ENCODE data around the gene POLD2. TPM values are rescaled to one million over a fixed set of nuclear protein-coding genes. Genes with fewer than 3 reads are reported as not detected.

The POLD2 gene
- total RNA-seq, 1 experiment from 2014 or later: 131 TPM

DNA sequence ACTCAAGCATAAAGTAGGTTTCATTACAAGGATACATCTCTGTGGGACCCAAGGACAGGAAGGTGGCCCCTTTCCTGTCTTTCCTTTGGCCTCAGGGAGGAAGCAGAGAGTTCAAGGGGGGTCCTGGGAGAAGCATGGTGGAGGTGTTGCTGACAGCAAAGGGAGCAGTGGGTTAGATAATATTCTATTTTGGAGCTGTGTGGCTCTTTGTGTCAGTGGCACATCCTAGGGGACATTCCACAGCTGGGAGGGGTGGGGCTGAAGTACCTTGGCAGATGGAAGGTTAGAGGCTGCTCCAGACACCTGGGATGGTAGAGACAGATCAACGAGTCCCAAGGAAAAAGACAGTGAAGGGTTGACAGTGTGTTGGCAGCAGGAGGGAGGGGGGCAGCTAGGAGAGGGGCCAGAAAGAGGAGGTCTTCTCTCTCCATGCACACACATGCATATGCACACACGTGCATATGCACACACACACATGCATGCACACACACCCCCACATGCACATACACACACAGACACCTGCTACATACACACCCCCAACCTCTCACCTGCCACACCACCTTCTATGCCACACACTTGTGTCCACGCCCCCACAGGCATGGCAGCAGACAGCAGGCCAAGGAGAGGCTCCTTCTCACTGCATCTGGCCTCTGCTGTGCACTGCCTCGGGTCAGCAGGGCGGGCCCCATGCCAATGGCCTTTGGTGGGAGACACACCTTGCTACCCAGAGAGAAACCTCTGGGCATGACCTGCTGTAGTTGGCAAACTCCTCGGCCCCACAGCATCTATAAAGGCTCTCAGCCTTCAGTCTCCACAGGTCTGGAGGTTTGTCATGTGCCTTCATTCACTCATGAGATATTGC, 5.6 kb upstream of the POLD2 start:
- Histone ChIP-seq H2BK5ac (ENCODE audit: insufficient read length, low read length) (no peak overlapping the region), H3K4me1 (ENCODE audit: insufficient read depth, low read length) (no peaks in the 10 kb centered on the region; the same call in 1 of the 2 replicates), H2BK15ac (ENCODE audit: low read depth, low read length) (no peak overlapping the region), H3K27ac (ENCODE audit: insufficient read length, low read depth, low read length) (no peak overlapping the region), H2BK12ac (ENCODE audit: insufficient read length, low read depth, low read length) (no peak overlapping the region), H4K91ac (ENCODE audit: insufficient read length, low read depth, low read length) (no peak overlapping the region), H3K9me3 (ENCODE audit: control insufficient read depth, low read depth, low read length) (no peaks in the 10 kb centered on the region), H4K5ac (ENCODE audit: insufficient read length, low read depth, low read length) (no peak overlapping the region), H3K18ac (ENCODE audit: insufficient read length, low read depth, low read length) (no peak overlapping the region), H3K4me2 (ENCODE audit: insufficient read depth, insufficient read length, low read length) (no peak overlapping the region), H3K79me2 (ENCODE audit: insufficient read depth, low read length) (no peaks in the 10 kb centered on the region), H3T11ph (ENCODE audit: low read length) (no peak overlapping the region), H2AK5ac (ENCODE audit: insufficient read length, low read length) (no peak overlapping the region), H3K79me1 (ENCODE audit: insufficient read depth, low read depth, low read length, poor library complexity, severe bottlenecking) (no peaks in the 10 kb centered on the region), H3K14ac (ENCODE audit: insufficient read depth, low read length) (no peak overlapping the region), H3K23me2 (ENCODE audit: insufficient read length, low read depth, low read length, poor library complexity, severe bottlenecking) (peaks cover 2% of the 10 kb centered on the region), H2BK20ac (ENCODE audit: low read depth, low read length, poor library complexity, severe bottlenecking) (no peak overlapping the region), H3K56ac (ENCODE audit: insufficient read length, low read depth, low read length) (no peak overlapping the region), H3K27me3 (ENCODE audit: insufficient read depth, low read length) (no peaks in the 10 kb centered on the region; the same call in 1 of the 2 replicates), H3K23ac (ENCODE audit: insufficient read length, low read depth, low read length) (no peak overlapping the region), H3K9ac (ENCODE audit: extremely low read depth, insufficient read length, low read length) (no peak overlapping the region), H2BK120ac (ENCODE audit: low read depth, low read length, poor library complexity, severe bottlenecking) (no peak overlapping the region), H2AFZ (ENCODE audit: low read length) (no peak overlapping the region), H3K4ac (ENCODE audit: low read depth, low read length) (no peak overlapping the region), H4K8ac (replicated peaks; ENCODE audit: insufficient read length, low read depth, low read length) (no peak overlapping the region), H4K20me1 (ENCODE audit: control insufficient read depth, insufficient read depth, insufficient read length) (no peaks in the 10 kb centered on the region)
- Mint-ChIP-seq H3K27ac (no peak overlapping the region; a peak in 1 of 7 replicates), H3K27me3 (ENCODE audit: low read depth) (peaks cover 68% of the 10 kb centered on the region), H3K4me1 (peaks cover 12 to 25% of the 10 kb centered on the region in 2 experiments), H3K9me3 (peaks cover 8 to 9% of the 10 kb centered on the region in 2 experiments), H3K4me3 (no peak overlapping the region), H3K36me3 (ENCODE audit: insufficient read depth in 1 of 3, low read depth in 3 of 3) (no peaks in the 10 kb centered on the region; a peak in 1 of 7 replicates)
- TF ChIP-seq, protein P1, sequence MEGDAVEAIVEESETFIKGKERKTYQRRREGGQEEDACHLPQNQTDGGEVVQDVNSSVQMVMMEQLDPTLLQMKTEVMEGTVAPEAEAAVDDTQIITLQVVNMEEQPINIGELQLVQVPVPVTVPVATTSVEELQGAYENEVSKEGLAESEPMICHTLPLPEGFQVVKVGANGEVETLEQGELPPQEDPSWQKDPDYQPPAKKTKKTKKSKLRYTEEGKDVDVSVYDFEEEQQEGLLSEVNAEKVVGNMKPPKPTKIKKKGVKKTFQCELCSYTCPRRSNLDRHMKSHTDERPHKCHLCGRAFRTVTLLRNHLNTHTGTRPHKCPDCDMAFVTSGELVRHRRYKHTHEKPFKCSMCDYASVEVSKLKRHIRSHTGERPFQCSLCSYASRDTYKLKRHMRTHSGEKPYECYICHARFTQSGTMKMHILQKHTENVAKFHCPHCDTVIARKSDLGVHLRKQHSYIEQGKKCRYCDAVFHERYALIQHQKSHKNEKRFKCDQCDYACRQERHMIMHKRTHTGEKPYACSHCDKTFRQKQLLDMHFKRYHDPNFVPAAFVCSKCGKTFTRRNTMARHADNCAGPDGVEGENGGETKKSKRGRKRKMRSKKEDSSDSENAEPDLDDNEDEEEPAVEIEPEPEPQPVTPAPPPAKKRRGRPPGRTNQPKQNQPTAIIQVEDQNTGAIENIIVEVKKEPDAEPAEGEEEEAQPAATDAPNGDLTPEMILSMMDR (conservative IDR thresholded peaks at IDR 0.05): no peak
- no peak for DNase-seq
- WGBS (ENCODE audit: extremely low coverage, insufficient read length, low lambda C conversion rate): no CpG with 5 or more reads among the region's 6 CpGs
